Keratinocyte (primary cell): ENCODE results near the gene PFDN2. TPM values are rescaled to one million over a fixed set of nuclear protein-coding genes. Genes with fewer than 3 reads are reported as not detected.

Source experiments
- DNase-seq: peaks from one replicate; pipeline ENCODE4 v3.0.0-alpha.2; 2011; ENCODE audit warnings: low read depth, missing footprints, low spot score
- FAIRE-seq: peaks from 2 replicates; lab custom pipeline; 2011; peaks lifted over from hg19 to GRCh38; lab: Jason Lieb, UNC
- H2AFZ ChIP-seq: 2 replicates; pipeline ENCODE4 v1.6.0; 2012; ENCODE audit warnings: low read length, control low read depth, inconsistent platforms; ENCODE audit not compliant: control insufficient read depth
- H3K27ac ChIP-seq: 2 replicates; pipeline ENCODE4 v1.5.1; 2011; ENCODE audit warnings: low read length; ENCODE audit not compliant: control insufficient read depth, insufficient read depth
- H3K27me3 ChIP-seq: 3 replicates; pipeline ENCODE4 v1.6.0; 2011; ENCODE audit warnings: low read length; ENCODE audit not compliant: control insufficient read depth, insufficient read depth; ENCODE audit errors: extremely low read depth
- H3K36me3 ChIP-seq, 2 experiments: 2 replicates in 1 of 2; 3 replicates in 1 of 2; pipeline ENCODE4 v1.5.1; 2011; ENCODE audit warnings: low read length in 2 of 2, mild to moderate bottlenecking in 1 of 2; ENCODE audit not compliant: control insufficient read depth in 2 of 2, insufficient read depth in 2 of 2; ENCODE audit errors: extremely low read depth in 1 of 2
- H3K4me1 ChIP-seq: 3 replicates; pipeline ENCODE4 v1.5.1; 2011; ENCODE audit warnings: low read length; ENCODE audit not compliant: control insufficient read depth, insufficient read depth; ENCODE audit errors: extremely low read depth
- H3K4me2 ChIP-seq: 3 replicates; pipeline ENCODE4 v1.6.0; 2011; ENCODE audit warnings: low read depth, low read length; ENCODE audit not compliant: control insufficient read depth, insufficient read depth; ENCODE audit errors: extremely low read depth
- H3K4me3 ChIP-seq, 3 experiments: fragments of 200-600 bp in 1 of 3; sonication (generic) in 1 of 3; 2 replicates in 2 of 3; 3 replicates in 1 of 3; pipeline ENCODE4 v1.5.1; 2011 to 2016; ENCODE audit warnings: low read length in 3 of 3, mild to moderate bottlenecking in 3 of 3, control low read depth in 2 of 3, inconsistent platforms in 1 of 3, low read depth in 1 of 3, mixed read lengths in 1 of 3, mixed run types in 1 of 3, moderate library complexity in 1 of 3; ENCODE audit not compliant: control insufficient read depth in 2 of 3, insufficient read depth in 2 of 3; ENCODE audit errors: extremely low read depth in 1 of 3
- H3K79me2 ChIP-seq: 2 replicates; pipeline ENCODE4 v1.6.0; 2012; ENCODE audit warnings: low read length; ENCODE audit not compliant: control insufficient read depth, insufficient read depth
- H3K9ac ChIP-seq: 3 replicates; pipeline ENCODE4 v1.6.0; 2011; ENCODE audit warnings: low read length; ENCODE audit not compliant: control insufficient read depth, insufficient read depth; ENCODE audit errors: extremely low read depth
- H3K9me1 ChIP-seq: 3 replicates; pipeline ENCODE4 v1.6.0; 2011; ENCODE audit warnings: low read length; ENCODE audit not compliant: control insufficient read depth, insufficient read depth; ENCODE audit errors: extremely low read depth
- H3K9me3 ChIP-seq: 2 replicates; pipeline ENCODE4 v1.5.1; 2012; ENCODE audit warnings: low read depth, low read length; ENCODE audit not compliant: control insufficient read depth
- H4K20me1 ChIP-seq: 3 replicates; pipeline ENCODE4 v1.6.0; 2011; ENCODE audit warnings: low read length; ENCODE audit not compliant: control insufficient read depth, insufficient read depth; ENCODE audit errors: extremely low read depth
- EZH2 ChIP-seq: IDR thresholded peaks from one replicate; pipeline ENCODE4 v1.6.1; 2012; ENCODE audit warnings: inconsistent platforms, mild to moderate bottlenecking, low read length, moderate library complexity
- dilution Hi-C: fragments of 300-500 bp; cut with MboI; formaldehyde crosslinking; loops from one replicate; pipeline ENCODE4 v1.7.0; 2020; ENCODE audit warnings: low sequenced_read_pairs; ENCODE audit not compliant: extremely low pct_ligation_motif_present
- polyA plus RNA-seq, 5 experiments: library from polyadenylated mRNA; depleted of rRNA in 3 of 5; stranded (reverse) in 3 of 5; stranded (forward) in 1 of 5; unstranded in 1 of 5; fragments of >200 nt; gene quantifications; 1 replicate in 1 of 5; 2 replicates in 3 of 5; 3 replicates in 1 of 5; pipeline versions ENCODE4 v1.2.1 to v1.2.3, GENCODE V29; 2011 to 2012; ENCODE audit warnings: missing spikeins in 2 of 5, low read depth in 1 of 5, low replicate concordance in 1 of 5
- TF ChIP-seq, protein P1 (sequence below), 3 experiments: IDR thresholded peaks in 1 of 3; conservative IDR thresholded peaks in 1 of 3; optimal IDR thresholded peaks in 1 of 3; 2 replicates in 2 of 3; 3 replicates in 1 of 3; pipeline versions ENCODE3 to v1.5.1; 2011; ENCODE audit warnings: low read length in 3 of 3, mild to moderate bottlenecking in 3 of 3, moderate library complexity in 2 of 3, control low read depth in 1 of 3, inconsistent platforms in 1 of 3; ENCODE audit not compliant: insufficient read depth in 2 of 3; ENCODE audit errors: extremely low read depth in 1 of 3

Gene PFDN2
- polyA plus RNA-seq, 1 donor (not counting 4 experiments of a cell fraction or from before 2014, with no cell fraction given): 184 TPM

DNA sequence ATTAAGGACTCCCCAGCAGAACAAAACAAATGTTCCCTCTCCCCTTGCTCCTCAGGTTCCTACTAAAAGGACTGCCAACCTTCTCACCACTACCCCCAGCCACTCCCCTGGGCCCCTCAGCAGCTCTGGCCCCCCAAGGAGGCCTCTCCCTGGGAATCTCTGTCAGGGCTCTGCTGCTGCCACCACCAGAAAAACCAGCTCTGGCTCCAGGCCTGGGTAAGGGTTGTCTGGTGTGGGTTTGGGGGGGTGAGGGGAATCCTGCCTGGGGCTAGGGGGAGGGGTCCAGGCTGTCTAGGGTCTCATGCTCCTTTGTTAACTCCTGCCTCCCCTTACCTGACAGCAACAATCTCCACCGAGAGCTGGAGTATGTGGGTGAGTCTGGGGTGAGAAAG lies 33.2 kb downstream of the PFDN2 start:
- Histone ChIP-seq H2AFZ (no peak overlapping the region), H3K79me2 (no peaks in the 10 kb centered on the region), H3K9me1 (no peaks in the 10 kb centered on the region), H3K36me3 (no peaks in the 10 kb centered on the region), H3K9ac (no peak overlapping the region), H3K9me3 (no peaks in the 10 kb centered on the region), H3K27me3 (no peaks in the 10 kb centered on the region), H3K4me1 (peaks cover 70% of the 10 kb centered on the region), H3K4me2 (no peak overlapping the region), H3K27ac (no peak overlapping the region), H4K20me1 (no peaks in the 10 kb centered on the region), H3K4me3 (no peak overlapping the region)
- dilution Hi-C loops: no loop called here
- no peak for TF ChIP-seq EZH2
- TF ChIP-seq, protein P1, sequence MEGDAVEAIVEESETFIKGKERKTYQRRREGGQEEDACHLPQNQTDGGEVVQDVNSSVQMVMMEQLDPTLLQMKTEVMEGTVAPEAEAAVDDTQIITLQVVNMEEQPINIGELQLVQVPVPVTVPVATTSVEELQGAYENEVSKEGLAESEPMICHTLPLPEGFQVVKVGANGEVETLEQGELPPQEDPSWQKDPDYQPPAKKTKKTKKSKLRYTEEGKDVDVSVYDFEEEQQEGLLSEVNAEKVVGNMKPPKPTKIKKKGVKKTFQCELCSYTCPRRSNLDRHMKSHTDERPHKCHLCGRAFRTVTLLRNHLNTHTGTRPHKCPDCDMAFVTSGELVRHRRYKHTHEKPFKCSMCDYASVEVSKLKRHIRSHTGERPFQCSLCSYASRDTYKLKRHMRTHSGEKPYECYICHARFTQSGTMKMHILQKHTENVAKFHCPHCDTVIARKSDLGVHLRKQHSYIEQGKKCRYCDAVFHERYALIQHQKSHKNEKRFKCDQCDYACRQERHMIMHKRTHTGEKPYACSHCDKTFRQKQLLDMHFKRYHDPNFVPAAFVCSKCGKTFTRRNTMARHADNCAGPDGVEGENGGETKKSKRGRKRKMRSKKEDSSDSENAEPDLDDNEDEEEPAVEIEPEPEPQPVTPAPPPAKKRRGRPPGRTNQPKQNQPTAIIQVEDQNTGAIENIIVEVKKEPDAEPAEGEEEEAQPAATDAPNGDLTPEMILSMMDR (optimal IDR thresholded peaks at IDR 0.05 in 1 of 3, IDR thresholded peaks at IDR 0.05 in 1 of 3, conservative IDR thresholded peaks at IDR 0.05 in 1 of 3; ENCODE audit: extremely low read depth in 1 of 3, insufficient read depth in 2 of 3, low read length in 3 of 3): no peak
- FAIRE-seq: no peak
- no peak for DNase-seq

DNA sequence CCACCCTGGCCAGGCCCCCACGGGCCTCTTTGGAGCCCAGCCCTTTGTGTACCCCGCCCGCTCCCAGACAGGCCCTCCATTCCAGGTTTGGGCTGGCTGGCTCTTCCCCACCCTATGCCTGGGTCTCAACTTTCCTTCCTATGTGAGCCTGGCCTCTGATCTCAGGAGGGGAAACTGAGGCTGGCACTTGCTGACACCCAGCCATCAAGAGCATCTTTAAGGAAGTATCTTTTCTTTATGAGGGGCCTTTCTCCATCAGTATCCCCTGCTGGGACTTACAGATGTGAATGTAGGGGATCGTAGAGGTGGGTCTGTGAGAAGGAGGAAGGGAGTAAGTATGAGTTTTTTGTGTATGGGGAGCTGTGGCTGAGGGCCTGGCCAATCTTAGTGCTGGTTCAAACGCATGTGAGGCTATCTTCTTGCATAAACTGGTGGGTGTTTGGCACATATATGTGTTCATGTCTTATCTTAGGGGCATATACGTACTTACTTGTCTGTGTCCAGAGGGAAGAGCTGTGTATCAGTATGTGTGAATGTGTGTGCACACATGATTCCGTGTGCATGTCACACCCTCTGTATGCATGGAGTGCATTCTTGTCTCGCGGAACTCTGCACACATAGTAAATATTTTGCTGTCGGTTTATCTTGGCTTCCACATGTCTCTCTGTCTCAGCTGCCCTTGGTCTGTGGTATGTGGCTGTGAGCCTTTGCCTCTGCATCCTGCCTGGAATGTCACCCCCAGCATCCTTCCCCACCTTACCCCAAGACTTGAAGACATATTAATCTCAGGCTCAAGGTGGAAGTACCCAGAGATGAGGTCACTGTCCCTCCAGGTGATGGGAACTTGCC lies 33.9 kb downstream of the PFDN2 start:
- Histone ChIP-seq H3K79me2 (no peaks in the 10 kb centered on the region), H2AFZ (no peak overlapping the region), H3K4me2 (peak overlapping the region; percentile 67), H3K9me3 (no peaks in the 10 kb centered on the region), H3K9me1 (no peaks in the 10 kb centered on the region), H3K4me1 (peaks cover 63% of the 10 kb centered on the region), H3K27ac (peak overlapping the region; percentile 92), H3K36me3 (no peaks in the 10 kb centered on the region), H3K9ac (peak overlapping the region; percentile 38), H3K27me3 (no peaks in the 10 kb centered on the region), H3K4me3 (peak overlapping the region in 1 of 3 experiments; percentile 9), H4K20me1 (no peaks in the 10 kb centered on the region)
- peak; percentile 34 for FAIRE-seq
- DNase-seq: no peak
- no peak for TF ChIP-seq EZH2
- TF ChIP-seq, protein P1 (optimal IDR thresholded peaks at IDR 0.05 in 1 of 3, IDR thresholded peaks at IDR 0.05 in 1 of 3, conservative IDR thresholded peaks at IDR 0.05 in 1 of 3; ENCODE audit: extremely low read depth in 1 of 3, insufficient read depth in 2 of 3, low read length in 3 of 3): no peak
- dilution Hi-C loops: no loop called here
